Measurements from ENCODE around the gene SART1.

SART1 gene, protein sequence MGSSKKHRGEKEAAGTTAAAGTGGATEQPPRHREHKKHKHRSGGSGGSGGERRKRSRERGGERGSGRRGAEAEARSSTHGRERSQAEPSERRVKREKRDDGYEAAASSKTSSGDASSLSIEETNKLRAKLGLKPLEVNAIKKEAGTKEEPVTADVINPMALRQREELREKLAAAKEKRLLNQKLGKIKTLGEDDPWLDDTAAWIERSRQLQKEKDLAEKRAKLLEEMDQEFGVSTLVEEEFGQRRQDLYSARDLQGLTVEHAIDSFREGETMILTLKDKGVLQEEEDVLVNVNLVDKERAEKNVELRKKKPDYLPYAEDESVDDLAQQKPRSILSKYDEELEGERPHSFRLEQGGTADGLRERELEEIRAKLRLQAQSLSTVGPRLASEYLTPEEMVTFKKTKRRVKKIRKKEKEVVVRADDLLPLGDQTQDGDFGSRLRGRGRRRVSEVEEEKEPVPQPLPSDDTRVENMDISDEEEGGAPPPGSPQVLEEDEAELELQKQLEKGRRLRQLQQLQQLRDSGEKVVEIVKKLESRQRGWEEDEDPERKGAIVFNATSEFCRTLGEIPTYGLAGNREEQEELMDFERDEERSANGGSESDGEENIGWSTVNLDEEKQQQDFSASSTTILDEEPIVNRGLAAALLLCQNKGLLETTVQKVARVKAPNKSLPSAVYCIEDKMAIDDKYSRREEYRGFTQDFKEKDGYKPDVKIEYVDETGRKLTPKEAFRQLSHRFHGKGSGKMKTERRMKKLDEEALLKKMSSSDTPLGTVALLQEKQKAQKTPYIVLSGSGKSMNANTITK

DNA sequence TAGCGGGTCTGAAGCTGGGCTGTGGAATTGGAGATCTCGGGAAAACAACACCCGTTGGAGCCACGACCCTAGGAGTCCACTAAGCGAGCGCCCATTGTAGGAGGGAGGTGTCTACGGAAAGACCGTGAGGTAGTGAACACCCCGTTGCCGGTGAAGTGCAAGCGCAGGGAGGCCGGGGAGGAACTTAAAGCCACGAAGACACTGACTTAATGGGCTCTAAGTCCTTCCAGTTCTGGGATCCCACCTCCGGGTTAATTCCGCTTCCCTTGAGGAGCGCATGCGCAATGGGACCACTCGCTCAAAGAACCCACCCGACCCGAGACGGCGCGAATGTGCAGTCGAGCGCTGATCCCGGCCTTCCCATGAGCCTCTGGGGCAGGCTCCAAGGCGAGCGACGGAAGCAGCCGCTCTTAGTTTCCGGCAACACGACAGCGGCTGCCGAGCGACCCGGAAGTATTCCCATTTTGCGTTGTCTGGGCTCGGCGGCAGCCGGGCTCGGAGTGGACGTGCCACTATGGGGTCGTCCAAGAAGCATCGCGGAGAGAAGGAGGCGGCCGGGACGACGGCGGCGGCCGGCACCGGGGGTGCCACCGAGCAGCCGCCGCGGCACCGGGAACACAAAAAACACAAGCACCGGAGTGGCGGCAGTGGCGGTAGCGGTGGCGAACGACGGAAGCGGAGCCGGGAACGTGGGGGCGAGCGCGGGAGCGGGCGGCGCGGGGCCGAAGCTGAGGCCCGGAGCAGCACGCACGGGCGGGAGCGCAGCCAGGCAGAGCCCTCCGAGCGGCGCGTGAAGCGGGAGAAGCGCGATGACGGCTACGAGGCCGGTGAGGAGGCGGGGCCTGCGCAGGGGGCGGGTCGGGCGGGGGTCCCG, at the start of gene SART1:
TSS of gene SART1 (plus strand) at position 468 of the 874 bp plus-strand sequence. CDS start at position 515, 47 bp downstream.
- peak; percentile 93 for DNase-seq (ENCODE audit: low read depth)

DNA sequence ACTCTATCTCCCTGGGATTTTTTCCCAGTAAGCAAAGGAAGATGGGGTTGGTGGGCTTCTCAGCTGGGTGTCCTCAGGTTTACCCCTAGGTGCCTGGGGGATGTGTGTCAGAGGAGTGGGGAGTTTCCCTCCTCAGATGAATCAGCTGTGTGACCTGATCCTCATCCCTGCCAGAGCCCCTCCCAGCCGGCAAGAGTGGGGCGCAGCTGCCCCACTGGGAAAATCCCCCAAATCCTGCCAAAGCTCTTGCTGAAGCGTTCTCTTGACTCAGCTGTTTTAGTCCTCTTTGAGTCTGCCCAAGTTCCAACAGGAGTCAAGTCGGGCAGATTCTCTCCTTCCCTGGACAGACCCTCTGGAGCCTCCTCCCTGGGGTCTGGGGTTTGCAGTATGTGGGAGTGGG, 48.7 kb upstream of the SART1 start:
- DNase-seq (ENCODE audit: low read depth): no peak

DNA sequence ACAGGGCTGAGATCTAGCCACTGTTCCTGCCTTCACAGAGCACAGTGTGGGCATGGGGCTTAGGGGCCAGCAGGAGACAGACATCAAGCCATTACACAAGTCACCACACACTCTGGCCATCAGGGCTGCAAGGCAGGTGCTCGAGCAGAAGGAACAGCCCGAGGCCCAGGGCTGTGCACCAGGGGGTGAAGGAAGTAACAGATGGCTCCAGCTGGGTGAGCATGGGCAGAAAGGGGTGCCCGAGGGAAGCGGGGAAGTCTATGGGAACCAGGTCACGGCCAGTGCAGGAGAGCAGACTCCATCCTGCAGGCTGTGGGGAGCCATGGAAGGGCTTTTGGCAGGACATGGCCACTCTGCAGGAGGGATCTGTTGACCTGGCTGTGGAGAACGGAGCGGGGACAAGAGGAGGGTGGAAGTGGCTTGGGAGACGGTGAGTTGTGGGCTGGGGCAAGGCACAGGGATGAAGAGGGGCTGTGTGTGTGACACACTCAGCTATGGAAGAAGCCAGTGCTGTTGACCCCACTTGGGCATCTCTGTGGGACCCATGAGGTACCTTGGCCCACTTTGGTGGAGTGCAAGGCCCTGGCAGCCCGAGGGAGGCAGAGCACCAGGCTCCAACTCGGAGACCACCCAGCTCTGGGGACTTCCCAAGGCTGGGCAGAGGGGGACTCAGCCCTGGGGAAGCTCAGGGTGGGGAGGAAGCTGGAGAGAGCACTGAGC, 46.3 kb upstream of the SART1 start:
- DNase-seq (ENCODE audit: low read depth): no peak

DNA sequence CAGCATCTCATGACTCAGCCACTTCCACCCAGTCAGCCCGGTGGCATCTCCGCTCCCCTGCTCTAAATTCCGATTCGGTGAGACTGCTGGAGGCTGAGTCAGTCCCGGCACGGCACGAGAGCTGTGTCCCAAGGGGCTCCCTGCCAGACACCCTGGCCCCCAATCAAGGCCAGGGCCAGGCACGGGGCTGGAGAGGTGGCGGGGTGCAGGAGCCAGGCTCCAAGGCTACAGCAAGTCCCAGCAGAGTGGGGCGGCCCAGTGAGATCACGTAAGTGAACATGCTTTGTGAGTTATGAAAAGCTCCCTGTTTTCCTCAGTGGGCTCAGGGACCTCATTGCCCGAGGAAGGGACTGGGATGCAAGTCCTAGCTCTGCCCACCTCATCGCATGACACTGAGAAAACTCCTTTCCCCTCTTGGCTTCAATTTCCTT, 45.7 kb upstream of the SART1 start:
- DNase-seq (ENCODE audit: low read depth): no peak

DNA sequence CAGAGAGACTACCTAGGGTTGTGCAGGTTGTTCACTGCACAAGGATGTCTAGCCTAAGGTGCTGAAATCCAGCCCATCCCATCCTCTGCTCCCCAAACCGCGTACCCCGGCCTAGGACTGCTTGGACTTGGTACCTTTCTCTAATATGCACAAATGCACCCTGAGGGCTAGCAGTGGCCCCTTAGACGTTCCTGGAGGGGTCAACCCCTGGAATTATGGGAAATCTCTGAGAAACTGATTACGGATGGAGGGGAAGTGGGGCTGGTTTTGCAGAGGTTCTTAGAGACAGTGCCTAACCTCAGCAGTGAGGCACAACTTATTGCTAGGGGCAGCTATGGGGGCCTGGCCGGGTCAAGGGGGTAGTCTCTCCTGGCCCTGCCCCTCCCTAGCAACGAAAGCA, 45.1 kb upstream of the SART1 start:
- DNase-seq (ENCODE audit: low read depth): no peak

DNA sequence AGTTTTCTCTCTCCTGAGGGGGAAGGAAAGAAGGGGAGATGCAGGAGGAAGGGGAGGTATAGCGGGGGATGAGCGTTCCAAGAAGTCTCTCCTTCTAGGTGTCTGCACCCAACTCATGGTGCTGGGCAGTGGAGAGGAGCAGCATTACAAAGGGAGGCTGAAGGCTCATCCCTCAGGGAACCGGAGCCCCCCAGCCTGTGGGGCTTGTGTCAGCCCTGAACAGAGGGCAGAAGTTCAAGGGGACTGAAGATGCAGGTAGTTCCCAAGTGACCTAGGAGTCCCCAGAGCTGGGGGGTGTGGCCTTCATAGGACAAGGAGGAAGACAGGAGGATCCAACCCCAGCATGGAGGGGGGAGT, 44.5 kb upstream of the SART1 start:
- DNase-seq (ENCODE audit: low read depth): no peak

DNA sequence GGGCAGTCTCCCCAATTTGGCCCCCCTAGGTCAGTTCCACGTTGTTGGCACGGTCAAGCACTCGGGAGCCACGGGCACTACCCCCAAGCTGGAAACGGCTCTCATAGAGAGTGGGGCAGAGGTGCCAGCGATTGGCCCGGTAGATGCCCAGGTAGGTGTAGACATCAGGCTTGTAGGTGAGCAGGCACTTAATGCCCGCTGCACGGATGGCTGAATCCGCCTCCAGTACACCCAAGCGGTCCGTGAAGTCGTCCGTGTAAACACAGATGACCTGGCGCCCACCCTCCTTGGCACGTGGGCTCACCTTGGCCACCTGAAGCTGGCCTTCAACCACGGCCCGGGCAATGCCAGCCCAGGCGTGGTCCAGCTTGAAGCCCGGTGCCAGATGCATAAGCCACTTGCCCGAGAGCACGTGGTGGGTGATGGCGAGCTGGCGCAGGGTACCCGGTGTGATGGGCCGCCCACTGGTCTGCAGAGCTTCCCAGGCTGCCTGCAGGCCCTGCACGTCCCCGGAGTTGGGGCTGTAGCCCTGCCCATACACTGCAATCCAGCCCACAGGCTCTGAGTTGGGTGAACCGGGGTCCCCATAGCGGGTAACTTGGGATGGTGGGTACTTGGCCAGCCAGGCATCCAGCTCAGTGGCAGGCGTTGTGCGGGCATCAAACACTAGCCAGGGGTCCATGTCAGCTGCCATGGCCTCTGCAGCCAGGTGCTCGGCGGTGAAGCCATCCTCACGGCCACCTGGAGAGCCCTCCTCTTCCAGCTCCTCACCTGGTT, 43.9 kb upstream of the SART1 start:
- no peak for DNase-seq (ENCODE audit: low read depth)

DNA sequence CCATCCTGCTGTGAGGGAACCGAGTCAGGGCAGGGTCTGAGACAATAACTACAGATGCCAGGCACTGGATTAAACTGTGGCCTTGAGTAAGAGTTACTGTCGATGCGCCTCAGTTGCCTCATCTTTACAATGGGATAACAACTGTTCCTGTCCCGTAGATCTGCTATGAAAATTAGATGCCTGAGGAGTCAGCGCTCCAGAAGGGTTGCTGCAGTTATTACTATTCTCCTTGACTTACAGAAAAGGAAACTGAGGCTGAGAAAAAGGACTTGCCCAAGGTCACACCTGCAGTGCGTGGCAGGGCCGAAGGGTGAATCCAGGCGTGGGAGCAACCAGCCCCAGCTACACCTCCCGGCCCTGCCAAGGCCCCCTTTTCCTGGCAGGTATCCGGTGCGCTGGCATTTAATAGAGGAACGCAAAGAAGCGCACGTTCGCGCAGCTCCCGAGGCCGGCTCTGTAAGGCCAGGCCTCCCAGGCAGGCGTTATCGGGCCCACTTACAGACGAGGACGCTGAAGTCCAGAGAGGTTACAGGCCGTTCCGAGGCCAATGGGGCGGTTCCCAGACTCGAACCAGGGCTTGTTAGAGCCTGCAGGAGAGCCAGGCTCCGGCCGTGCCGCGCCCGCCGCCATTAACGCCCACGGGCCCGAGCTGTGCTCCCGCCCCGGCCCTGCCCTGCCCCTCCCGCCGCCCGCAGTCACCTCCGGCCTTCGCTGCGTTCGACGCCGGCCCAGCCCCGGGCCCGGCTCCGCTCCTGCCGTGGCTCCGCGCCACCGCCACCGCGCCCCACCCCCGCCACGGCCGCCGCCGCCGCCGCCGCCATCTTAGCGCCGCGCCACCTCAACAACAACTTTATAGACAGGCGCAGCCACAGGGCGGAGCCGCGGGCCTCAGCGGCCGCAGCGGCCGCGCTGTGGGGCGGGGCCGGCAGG, 43.1 kb upstream of the SART1 start, which contains the start of gene C11orf68:
TSS of gene C11orf68 (minus strand) at position 852 of the 930 bp plus-strand sequence. CDS start at position 821, 31 bp downstream.
- no peak for DNase-seq (ENCODE audit: low read depth)

DNA sequence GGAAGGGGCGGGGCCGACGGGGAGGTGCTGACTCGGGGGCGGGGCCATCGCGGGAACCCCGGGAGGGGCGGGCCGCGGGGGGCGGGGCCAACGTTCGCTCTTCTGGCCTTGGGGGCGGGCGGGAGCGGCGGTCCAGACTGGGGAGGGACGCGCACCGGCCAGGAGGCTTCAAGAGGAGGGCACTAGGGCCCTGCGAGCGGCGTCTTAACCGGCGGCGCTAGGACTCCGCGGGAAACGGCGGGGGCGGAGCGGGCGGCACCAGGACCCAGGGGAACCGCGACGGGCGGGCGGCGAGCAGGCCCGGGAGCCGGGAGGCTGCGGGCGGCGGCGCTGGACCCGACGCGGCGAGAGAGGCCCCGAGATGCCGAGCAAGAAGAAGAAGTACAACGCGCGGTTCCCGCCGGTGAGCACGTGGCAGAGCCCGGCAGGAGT, 42.4 kb upstream of the SART1 start, which contains the start of gene DRAP1:
TSS of gene DRAP1 (plus strand) at position 286 of the 432 bp plus-strand sequence. CDS start at position 362, 76 bp downstream.
- DNase-seq (ENCODE audit: low read depth): peak; percentile 100

DNA sequence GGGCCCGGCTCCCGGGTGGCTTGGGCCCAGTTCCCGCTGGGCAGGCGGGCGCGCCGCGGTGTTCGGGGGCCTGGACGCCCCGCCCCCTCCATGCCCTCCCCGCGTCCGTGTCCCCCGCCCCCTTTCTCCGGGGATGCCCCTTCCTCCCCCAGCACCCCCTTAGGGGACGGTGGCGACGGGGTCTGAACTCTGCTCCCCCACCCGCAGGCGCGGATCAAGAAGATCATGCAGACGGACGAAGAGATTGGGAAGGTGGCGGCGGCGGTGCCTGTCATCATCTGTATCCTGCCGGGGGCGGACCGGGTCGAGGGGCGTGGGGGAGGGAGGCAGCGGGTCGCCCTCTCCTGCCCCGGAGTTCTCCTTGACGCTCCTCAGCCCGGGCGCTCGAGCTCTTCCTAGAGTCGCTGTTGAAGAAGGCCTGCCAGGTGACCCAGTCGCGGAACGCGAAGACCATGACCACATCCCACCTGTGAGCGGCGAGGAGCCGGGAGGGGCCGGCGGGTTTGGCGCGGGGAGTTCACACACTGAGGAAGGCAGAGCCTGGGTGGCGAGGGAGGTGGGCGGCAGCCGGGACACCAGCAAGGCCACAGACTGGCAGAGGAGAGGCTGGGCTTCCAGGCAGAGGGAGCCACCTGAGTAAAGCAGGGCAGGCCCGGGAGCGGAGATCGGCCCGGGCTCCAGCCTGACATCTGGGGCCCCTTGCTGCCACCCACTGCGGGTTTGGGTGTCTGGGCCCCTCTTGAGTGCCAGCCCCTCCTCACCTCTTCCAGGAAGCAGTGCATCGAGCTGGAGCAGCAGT, 41.8 kb upstream of the SART1 start:
- no peak for DNase-seq (ENCODE audit: low read depth)

DNA sequence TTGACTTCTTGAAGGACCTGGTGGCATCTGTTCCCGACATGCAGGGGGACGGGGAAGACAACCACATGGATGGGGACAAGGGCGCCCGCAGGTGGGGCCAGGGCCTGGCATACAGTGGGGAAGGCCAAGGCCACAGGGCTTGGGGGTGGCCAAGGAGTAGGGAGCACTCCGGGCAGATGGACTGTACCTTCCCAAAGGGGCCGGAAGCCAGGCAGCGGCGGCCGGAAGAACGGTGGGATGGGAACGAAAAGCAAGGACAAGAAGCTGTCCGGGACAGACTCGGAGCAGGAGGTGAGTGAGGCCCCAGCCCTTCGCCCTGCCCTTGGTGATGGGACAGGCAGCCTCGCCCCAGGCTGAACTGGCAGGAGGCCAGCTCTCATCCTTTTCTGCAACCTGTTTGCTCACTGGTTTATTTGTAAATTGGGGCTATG, 41.1 kb upstream of the SART1 start:
- DNase-seq (ENCODE audit: low read depth): no peak

DNA sequence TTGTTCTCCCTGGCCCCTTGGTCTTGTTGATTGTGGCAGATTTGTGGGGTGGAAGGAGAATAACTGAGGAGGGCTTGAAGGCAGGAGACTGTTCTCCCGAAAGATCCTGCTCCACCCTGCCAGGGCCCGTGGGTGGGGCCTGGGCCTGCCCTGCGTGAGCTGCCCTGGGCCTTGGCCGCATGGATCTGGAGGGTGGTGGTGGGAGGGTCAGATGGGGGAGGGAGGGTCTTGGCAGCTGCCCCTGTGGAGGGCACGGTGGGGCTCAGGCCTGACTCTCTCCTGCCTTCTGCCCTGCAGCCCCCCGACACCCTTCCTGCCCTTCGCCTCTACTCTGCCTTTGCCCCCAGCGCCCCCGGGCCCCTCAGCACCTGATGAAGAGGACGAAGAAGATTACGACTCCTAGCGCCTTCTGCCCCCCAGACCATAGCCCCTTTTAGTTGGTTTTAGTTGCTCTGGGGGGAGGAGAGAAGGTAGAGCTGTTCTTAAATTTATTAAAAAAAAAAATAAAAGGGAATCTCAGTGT, 40.4 kb upstream of the SART1 start:
- no peak for DNase-seq (ENCODE audit: low read depth)

DNA sequence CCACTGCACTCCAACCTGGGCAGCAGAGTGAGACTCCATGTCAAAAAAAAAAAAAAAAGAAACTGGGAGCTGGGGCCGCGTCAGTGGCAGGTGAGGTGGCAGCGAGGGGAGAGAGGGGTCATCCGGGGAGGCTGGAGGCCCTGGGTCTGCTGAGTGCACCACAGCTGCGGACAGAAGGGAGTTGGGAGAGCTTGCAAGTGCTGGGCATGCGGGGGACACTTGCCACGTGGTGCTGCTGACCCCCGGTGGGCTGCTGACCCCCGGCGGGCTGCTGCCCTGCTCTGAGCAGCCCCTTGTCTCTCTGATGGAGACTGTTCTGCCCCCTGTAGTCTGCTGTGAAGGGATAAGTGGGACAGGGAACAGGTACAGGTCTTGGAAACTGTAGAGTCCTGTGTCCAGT, 39.7 kb upstream of the SART1 start:
- DNase-seq (ENCODE audit: low read depth): no peak

DNA sequence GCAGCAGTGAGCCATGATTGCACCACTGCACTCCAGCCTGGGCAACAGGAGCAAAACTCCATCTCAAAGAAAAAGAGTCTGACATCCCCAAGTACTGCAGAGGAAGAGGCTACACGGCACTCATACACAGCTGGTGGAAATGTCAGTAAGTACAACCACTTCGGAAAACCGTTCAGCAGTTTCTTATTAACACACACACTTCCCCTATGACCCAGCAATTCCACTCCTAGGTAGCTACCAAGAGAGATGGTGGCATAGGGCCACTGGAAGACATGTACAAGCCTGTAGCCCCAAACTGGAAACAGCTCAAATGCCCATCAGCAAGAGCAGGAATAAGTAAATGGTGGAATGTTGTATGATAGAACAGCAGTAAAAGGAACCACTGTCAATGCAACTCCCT, 39.0 kb upstream of the SART1 start:
- no peak for DNase-seq (ENCODE audit: low read depth)

DNA sequence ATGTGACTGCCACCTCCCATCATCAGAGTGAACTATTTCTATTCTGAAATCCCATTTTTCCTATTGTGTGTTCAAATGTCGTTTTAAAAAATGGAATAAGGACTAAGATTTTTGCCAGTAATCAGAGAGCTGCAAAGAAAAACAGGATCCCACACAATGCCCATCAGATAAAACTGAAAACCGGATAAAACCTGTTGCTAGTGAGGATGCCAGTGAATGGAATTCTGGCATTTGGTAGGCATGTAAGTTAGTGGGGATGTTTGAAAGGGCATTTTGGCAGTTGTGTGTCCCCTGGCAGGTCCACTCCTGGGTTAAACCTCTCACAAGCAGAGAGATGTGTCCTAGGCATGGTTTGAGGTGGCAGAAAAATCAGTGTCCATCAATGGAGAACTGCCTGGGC, 36.1 kb upstream of the SART1 start:
- DNase-seq (ENCODE audit: low read depth): no peak

DNA sequence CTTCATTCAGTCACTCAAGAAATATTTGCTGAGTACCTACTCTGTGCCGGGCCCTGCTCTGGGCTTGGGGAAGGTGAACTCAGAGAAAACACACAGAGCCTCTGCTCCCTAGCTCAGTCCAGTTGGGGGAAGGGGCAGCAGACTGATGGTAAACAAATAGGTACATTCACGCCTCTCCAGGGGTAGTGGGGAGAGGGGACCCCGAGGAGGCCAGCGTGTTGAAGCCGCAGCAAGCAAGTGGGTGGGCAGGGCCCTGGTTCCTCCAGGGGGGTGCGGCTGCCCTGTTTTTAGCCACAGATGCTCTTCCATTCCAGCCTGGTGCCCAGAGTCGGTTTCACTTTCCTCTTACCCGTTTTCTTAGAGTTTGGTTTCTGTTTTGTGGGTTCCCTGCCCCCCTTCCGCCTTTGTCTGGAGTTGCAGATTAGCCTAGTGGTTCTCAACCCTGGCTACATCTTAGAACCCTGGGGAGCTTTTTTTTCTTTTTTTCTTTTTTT, 33.6 kb upstream of the SART1 start:
- peak; percentile 58 for DNase-seq (ENCODE audit: low read depth)

DNA sequence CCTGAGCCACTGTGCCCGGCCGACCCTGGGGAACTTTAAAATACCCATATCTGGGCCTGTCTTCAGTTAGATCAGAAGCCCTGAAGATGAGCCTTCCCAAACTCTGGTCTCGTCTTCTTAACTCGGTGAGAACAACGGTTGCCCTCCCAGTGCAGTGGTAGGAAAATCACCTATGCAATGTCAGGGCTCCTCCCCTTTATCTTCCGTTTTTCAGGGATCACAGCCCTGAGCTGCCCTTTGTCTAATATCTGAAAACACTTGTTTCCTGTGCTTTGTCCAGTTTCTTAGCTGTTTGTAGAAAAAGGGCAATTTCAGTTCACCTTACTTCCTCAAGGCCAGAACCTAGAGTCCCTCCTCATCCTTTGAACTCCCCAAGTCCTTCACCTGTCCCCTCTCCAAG, 32.9 kb upstream of the SART1 start:
- no peak for DNase-seq (ENCODE audit: low read depth)
